ENCODE measurements around the gene BCL2A1. TPM values are rescaled to one million over a fixed set of nuclear protein-coding genes. Genes with fewer than 3 reads are reported as not detected.

Gene BCL2A1
- total RNA-seq, 1 experiment from 2014 or later: 16.9 TPM

DNA sequence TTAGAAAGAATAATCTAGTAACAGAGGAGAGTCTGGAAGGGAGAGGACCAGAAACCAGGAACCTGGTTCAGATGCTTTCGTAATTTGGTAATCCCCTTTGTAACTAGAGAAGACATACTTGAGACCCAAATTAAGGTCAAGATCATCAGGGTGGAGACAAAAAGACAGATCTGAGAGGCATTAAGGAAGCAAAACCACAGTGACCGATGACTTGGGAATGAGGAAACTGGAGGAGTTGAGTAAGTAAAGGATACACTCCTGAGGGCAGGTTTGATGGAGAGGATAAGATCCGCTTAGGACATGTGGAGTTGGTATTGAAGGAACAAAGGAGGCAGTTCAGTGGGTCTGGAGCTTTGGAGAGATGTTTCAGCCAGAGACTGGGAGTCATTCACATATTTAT, 23.6 kb upstream of the BCL2A1 start:
- DNase-seq: peak; percentile 67
- no peak overlapping the region for H3K4me2 ChIP-seq (ENCODE audit: low read length)
- no peak overlapping the region for H3K4me3 ChIP-seq (ENCODE audit: low read length)
- intact Hi-C loops (cut with micrococcal nuclease): loop anchor here (5.0 kb wide), 2 partner anchors 142 to 178 kb away; no protein-coding TSS in a partner anchor
- no peaks in the 10 kb centered on the region for H3K27me3 ChIP-seq (ENCODE audit: low read length)
- peak overlapping the region; percentile 16 for H2AFZ ChIP-seq (ENCODE audit: low read length)
- BruUV-seq (replicated peaks): no TSS peak
- H3K9ac ChIP-seq (ENCODE audit: low read length): no peak overlapping the region
- no peaks in the 10 kb centered on the region for H3K9me3 ChIP-seq (ENCODE audit: low read length)
- ChIA-PET CTCF (no interaction called here), POLR2A (ENCODE audit: unreplicated experiment) (no interaction called here)
- no peaks in the 10 kb centered on the region for H3F3A ChIP-seq (ENCODE audit: low read length, unreplicated experiment)
- no peaks in the 10 kb centered on the region for H3K36me3 ChIP-seq (ENCODE audit: low read depth, low read length)
- ATAC-seq: peak; percentile 37; the same call in 1 of the 2 replicates
- H3K9me2 ChIP-seq (replicated peaks; ENCODE audit: low read length): no peaks in the 10 kb centered on the region
- no peaks in the 10 kb centered on the region for H3K79me2 ChIP-seq (ENCODE audit: low read length)
- peaks cover 10% of the 10 kb centered on the region for H3K4me1 ChIP-seq (ENCODE audit: insufficient read depth, low read length)
- peak overlapping the region; percentile 18 for H3K27ac ChIP-seq (ENCODE audit: low read length)
- H4K20me1 ChIP-seq (ENCODE audit: low read length): no peaks in the 10 kb centered on the region
- TF ChIP-seq CTCF (conservative IDR thresholded peaks at IDR 0.05; ENCODE audit: low read depth, low read length): no peak
- no peak for TF ChIP-seq EZH2 (IDR thresholded peaks at IDR 0.05; ENCODE audit: low read length, unreplicated experiment)
- no peak for TF ChIP-seq EZH2phosphoT487 (IDR thresholded peaks at IDR 0.05; ENCODE audit: borderline replicate concordance, low read length)

- no peaks in the 10 kb centered on the region for H3K36me3 ChIP-seq (ENCODE audit: low read depth, low read length)
- no peak for ATAC-seq
- peaks cover 10% of the 10 kb centered on the region for H3K4me1 ChIP-seq (ENCODE audit: insufficient read depth, low read length)
- H3K4me2 ChIP-seq (ENCODE audit: low read length): no peak overlapping the region
- no peaks in the 10 kb centered on the region for H3K9me3 ChIP-seq (ENCODE audit: low read length)
- no TSS peak for BruUV-seq (replicated peaks)
- intact Hi-C loops (cut with micrococcal nuclease): loop anchor here (2.0 to 5.0 kb wide), 4 partner anchors 69 to 180 kb away; partner anchors contain the start of gene MTHFS
- H3K27ac ChIP-seq (ENCODE audit: low read length): no peak overlapping the region
- H3K27me3 ChIP-seq (ENCODE audit: low read length): no peaks in the 10 kb centered on the region
- ChIA-PET POLR2A (ENCODE audit: unreplicated experiment) (no interaction called here), CTCF (interaction anchor here (0.6 kb wide), 1 partner anchor 385 kb away, joined by 7 read pairs; no protein-coding TSS in a partner anchor)
- no peaks in the 10 kb centered on the region for H3K79me2 ChIP-seq (ENCODE audit: low read length)
- no peaks in the 10 kb centered on the region for H3K9me2 ChIP-seq (replicated peaks; ENCODE audit: low read length)
- DNase-seq: no peak
- no peak overlapping the region for H3K9ac ChIP-seq (ENCODE audit: low read length)
- H3F3A ChIP-seq (ENCODE audit: low read length, unreplicated experiment): no peaks in the 10 kb centered on the region
- H2AFZ ChIP-seq (ENCODE audit: low read length): no peak overlapping the region
- no peak for TF ChIP-seq CTCF (conservative IDR thresholded peaks at IDR 0.05; ENCODE audit: low read depth, low read length)
- no peak for TF ChIP-seq EZH2phosphoT487 (IDR thresholded peaks at IDR 0.05; ENCODE audit: borderline replicate concordance, low read length)
- no peak for TF ChIP-seq EZH2 (IDR thresholded peaks at IDR 0.05; ENCODE audit: low read length, unreplicated experiment)
- no peaks in the 10 kb centered on the region for H4K20me1 ChIP-seq (ENCODE audit: low read length)
- H3K4me3 ChIP-seq (ENCODE audit: low read length): no peak overlapping the region
Observed at GRCh38 chr15:79991826-79992225, 20.8 kb upstream of the BCL2A1 start.

DNA sequence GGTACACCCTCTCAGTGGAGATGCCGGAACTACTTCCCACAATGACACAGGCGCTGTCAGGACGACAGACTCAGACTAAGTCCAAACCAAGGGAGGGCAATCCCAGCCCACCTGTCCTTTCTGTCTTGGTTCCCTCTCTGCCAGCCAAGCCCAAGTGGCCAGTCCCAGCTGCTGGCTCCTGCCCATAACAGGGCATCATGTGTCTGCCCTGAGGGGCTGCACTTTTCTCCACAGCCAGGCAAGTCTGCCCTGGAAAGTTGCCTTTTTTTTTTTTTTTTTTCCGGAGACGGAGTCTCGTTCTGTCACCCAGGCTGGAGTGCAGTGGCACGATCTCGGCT, 20.0 kb upstream of the BCL2A1 start:
- ChIA-PET CTCF (no interaction called here), POLR2A (ENCODE audit: unreplicated experiment) (no interaction called here)
- ATAC-seq (no peak), DNase-seq (no peak)
- BruUV-seq (replicated peaks): no TSS peak
- Histone ChIP-seq H3K9me2 (replicated peaks; ENCODE audit: low read length) (no peaks in the 10 kb centered on the region), H3K27ac (ENCODE audit: low read length) (no peak overlapping the region), H3K36me3 (ENCODE audit: low read depth, low read length) (no peaks in the 10 kb centered on the region), H3K79me2 (ENCODE audit: low read length) (no peaks in the 10 kb centered on the region), H4K20me1 (ENCODE audit: low read length) (no peaks in the 10 kb centered on the region), H3K4me1 (ENCODE audit: insufficient read depth, low read length) (peaks cover 10% of the 10 kb centered on the region), H3K9ac (ENCODE audit: low read length) (no peak overlapping the region), H3K4me2 (ENCODE audit: low read length) (no peak overlapping the region), H3K27me3 (ENCODE audit: low read length) (no peaks in the 10 kb centered on the region), H2AFZ (ENCODE audit: low read length) (no peak overlapping the region), H3F3A (ENCODE audit: low read length, unreplicated experiment) (no peaks in the 10 kb centered on the region), H3K9me3 (ENCODE audit: low read length) (no peaks in the 10 kb centered on the region), H3K4me3 (ENCODE audit: low read length) (no peak overlapping the region)
- intact Hi-C loops (cut with micrococcal nuclease): loop anchor here (5.0 kb wide), 2 partner anchors 139 to 181 kb away; no protein-coding TSS in a partner anchor
- TF ChIP-seq EZH2phosphoT487 (IDR thresholded peaks at IDR 0.05; ENCODE audit: borderline replicate concordance, low read length): no peak
- no peak for TF ChIP-seq CTCF (conservative IDR thresholded peaks at IDR 0.05; ENCODE audit: low read depth, low read length)
- TF ChIP-seq EZH2 (IDR thresholded peaks at IDR 0.05; ENCODE audit: low read length, unreplicated experiment): no peak
